Fibroblast of pulmonary artery (primary cell): ENCODE measurements around the gene GZMH.
"Not testable (repeated sequence)": the region's sequence is repeated elsewhere in the genome, so short reads cannot be mapped to it uniquely, and the experiment has no call there.

Source experiments
- DNase-seq: peaks from one replicate; pipeline ENCODE4 v3.0.0-alpha.2; 2010; ENCODE audit warnings: low read depth
- H3K4me3 ChIP-seq: replicated peaks from 2 replicates; pipeline ENCODE4 v1.5.1; 2011; ENCODE audit warnings: low read depth, mild to moderate bottlenecking, control low read depth, low read length, moderate library complexity
- TF ChIP-seq, protein P1 (sequence below): IDR thresholded peaks from 2 replicates; pipeline ENCODE4 v1.5.1; 2011; ENCODE audit warnings: mild to moderate bottlenecking, control low read depth, low read length, inconsistent platforms; ENCODE audit errors: missing control alignments

GZMH gene

DNA sequence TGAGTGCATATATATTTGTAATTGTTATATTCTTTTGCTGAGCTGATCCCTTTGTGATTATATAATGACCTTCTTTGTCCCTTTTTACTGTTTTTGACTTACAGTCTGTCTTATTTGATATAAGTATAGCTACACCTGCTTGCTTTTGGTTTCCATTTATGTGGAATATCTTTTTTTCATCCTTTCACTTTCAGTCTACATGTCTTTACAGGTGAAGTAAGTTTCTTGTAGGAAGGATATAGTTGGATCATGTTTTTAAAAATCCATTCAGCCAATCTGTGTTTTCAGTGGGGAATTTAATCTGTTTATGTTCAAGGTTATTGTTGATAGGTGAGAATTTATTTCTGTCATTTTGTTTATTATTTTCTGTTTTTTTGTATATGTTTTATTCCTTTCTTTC, 12.1 kb downstream of the GZMH start:
- DNase-seq, result no peak
- TF ChIP-seq, protein P1, sequence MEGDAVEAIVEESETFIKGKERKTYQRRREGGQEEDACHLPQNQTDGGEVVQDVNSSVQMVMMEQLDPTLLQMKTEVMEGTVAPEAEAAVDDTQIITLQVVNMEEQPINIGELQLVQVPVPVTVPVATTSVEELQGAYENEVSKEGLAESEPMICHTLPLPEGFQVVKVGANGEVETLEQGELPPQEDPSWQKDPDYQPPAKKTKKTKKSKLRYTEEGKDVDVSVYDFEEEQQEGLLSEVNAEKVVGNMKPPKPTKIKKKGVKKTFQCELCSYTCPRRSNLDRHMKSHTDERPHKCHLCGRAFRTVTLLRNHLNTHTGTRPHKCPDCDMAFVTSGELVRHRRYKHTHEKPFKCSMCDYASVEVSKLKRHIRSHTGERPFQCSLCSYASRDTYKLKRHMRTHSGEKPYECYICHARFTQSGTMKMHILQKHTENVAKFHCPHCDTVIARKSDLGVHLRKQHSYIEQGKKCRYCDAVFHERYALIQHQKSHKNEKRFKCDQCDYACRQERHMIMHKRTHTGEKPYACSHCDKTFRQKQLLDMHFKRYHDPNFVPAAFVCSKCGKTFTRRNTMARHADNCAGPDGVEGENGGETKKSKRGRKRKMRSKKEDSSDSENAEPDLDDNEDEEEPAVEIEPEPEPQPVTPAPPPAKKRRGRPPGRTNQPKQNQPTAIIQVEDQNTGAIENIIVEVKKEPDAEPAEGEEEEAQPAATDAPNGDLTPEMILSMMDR, result no peak
- H3K4me3 ChIP-seq, result no peak overlapping the region

DNA sequence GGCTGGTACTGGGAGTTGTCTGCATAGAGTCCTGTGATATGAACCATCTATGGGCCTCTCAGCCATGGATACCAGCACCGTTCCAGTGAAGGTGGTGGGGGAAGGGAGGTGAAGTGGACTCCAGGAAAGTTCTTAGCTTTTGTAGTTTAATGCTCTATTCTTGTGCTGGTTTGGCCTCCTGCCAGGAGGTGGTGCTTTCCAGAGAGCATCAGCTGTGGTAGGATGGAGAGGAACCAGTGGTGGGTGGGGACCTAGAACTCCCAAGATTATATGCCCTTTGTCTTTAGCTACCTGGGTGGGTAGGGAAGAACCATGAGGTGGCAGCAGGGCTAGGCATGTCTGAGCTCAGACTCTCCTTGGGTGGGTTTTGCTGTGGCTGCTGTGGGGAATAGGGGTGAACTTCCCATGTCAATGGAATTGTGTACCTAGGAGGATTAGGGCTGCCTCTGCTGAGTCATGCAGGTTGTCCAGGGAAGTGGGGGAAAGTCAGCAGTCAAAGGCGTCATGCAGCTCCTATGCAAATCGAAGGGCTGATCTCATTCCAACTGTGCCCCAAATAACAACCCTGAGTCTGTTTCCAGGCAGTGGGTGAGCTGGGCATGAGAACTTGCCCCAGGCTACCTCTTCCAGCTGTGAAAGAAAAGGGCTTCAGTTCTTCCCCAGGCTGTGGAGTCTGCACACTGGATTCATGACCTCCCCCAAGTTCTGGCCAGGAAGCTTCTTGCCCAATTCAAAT, 14.2 kb downstream of the GZMH start:
- H3K4me3 ChIP-seq, result no peak overlapping the region
- TF ChIP-seq, protein P1, result no peak
- no peak for DNase-seq

- DNase-seq, H3K4me3 ChIP-seq: not testable (repeated sequence)
These were observed 18.5 kb downstream of the GZMH start for GRCh38 chr14:24591004-24591403.

- DNase-seq, H3K4me3 ChIP-seq: not testable (repeated sequence)
These were observed 25.1 kb downstream of the GZMH start for GRCh38 chr14:24584402-24584801.

GRCh38 chr14:24578558-24578957, 30.9 kb downstream of the GZMH start:
- TF ChIP-seq, protein P1, result no peak
- DNase-seq, result no peak
- H3K4me3 ChIP-seq, result no peak overlapping the region

DNA sequence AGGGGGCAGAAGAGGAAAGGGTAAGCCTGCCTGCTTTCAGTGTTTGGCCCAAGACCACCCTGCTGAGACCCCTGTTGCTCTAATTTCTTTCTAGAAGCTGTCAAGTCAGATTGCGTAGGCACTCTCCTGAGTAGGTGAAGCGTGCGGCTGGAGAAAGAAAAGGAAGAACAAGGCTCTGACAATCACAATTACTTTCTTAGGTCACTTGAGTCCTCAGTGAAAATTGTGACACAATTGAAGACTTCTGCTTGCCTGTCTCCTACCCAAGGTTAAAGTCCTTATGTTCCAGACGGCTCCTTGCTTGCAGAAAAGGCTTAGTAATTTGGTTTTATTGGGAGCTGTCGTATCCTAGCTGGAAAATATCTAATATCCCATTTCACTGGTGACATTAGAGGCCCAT, 32.7 kb downstream of the GZMH start:
- TF ChIP-seq, protein P1, result no peak
- DNase-seq, result no peak
- no peak overlapping the region for H3K4me3 ChIP-seq

- DNase-seq, result no peak
- no peak within 1 kb of the TSS for H3K4me3 ChIP-seq
- TF ChIP-seq, protein P1, result no peak
These were observed 33.3 kb downstream of the GZMH start, which contains the start of gene CTSG for GRCh38 chr14:24576182-24576581. CTSG (minus strand) TSS chr14:24576250; CDS start chr14:24576223, 27 bp downstream.

GRCh38 chr14:24574206-24574774, 35.2 kb downstream of the GZMH start:
- no peak for DNase-seq
- TF ChIP-seq, protein P1, result no peak
- no peak overlapping the region for H3K4me3 ChIP-seq
